G401.6 (cell line): ENCODE data around the gene ARFGAP1.

Experiments used
- FAIRE-seq: peaks from 2 replicates; lab custom pipeline; 2012; peaks lifted over from hg19 to GRCh38; lab: Jason Lieb, UNC

The ARFGAP1 gene

GRCh38 chr20:63321148-63321831 is 48.7 kb downstream of the ARFGAP1 start:
- FAIRE-seq: no peak

- no peak for FAIRE-seq
Measured at GRCh38 chr20:63322146-63322932, 49.7 kb downstream of the ARFGAP1 start.

- FAIRE-seq: no peak
Measured at GRCh38 chr20:63322933-63323273, 50.3 kb downstream of the ARFGAP1 start.

GRCh38 chr20:63323357-63323981 is 50.9 kb downstream of the ARFGAP1 start:
- FAIRE-seq: peak; percentile 3

- no peak for FAIRE-seq
Measured at GRCh38 chr20:63325021-63325471, 52.4 kb downstream of the ARFGAP1 start.

GRCh38 chr20:63325554-63326313 is 53.1 kb downstream of the ARFGAP1 start:
- FAIRE-seq: no peak

GRCh38 chr20:63326314-63327230 is 54.0 kb downstream of the ARFGAP1 start:
- no peak for FAIRE-seq

- FAIRE-seq: no peak
Measured at GRCh38 chr20:63327231-63327745, 54.7 kb downstream of the ARFGAP1 start.

GRCh38 chr20:63328026-63328700 is 55.5 kb downstream of the ARFGAP1 start:
- FAIRE-seq: no peak

- FAIRE-seq: no peak
Measured at GRCh38 chr20:63328718-63329275, 56.2 kb downstream of the ARFGAP1 start.

- no peak for FAIRE-seq
Measured at GRCh38 chr20:63329331-63330083, 56.9 kb downstream of the ARFGAP1 start.

GRCh38 chr20:63330084-63330760 is 57.6 kb downstream of the ARFGAP1 start:
- FAIRE-seq: no peak

GRCh38 chr20:63330940-63331339 is 58.3 kb downstream of the ARFGAP1 start:
- FAIRE-seq: no peak

- FAIRE-seq: no peak
Measured at GRCh38 chr20:63331741-63332400, 59.3 kb downstream of the ARFGAP1 start.

GRCh38 chr20:63332488-63333240 is 60.1 kb downstream of the ARFGAP1 start:
- no peak for FAIRE-seq

GRCh38 chr20:63333241-63333836 is 60.7 kb downstream of the ARFGAP1 start:
- no peak for FAIRE-seq

- no peak for FAIRE-seq
Measured at GRCh38 chr20:63334356-63334755, 61.7 kb downstream of the ARFGAP1 start.
